Smooth muscle cell (in vitro differentiated cells): ENCODE measurements around the gene OR2L13. TPM values are rescaled to one million over a fixed set of nuclear protein-coding genes. Genes with fewer than 3 reads are reported as not detected.
"Not testable (repeated sequence)": the region's sequence is repeated elsewhere in the genome, so short reads cannot be mapped to it uniquely, and the experiment has no call there.

ENCODE experiments used
- DNase-seq: peaks from one replicate; lab custom pipeline; 2025; ENCODE audit not compliant: unreplicated experiment; lab: John Stamatoyannopoulos, UW
- H2AFZ ChIP-seq: fragments of 200-600 bp; sonication (generic); 2 replicates; pipeline ENCODE4 v1.6.0; 2016; ENCODE audit warnings: antibody characterized with exemption, low read depth, mild to moderate bottlenecking
- H3F3A ChIP-seq: fragments of 200-600 bp; sonication (generic); 2 replicates; pipeline ENCODE4 v1.6.0; 2017; ENCODE audit warnings: antibody characterized with exemption, low read depth
- H3K27ac ChIP-seq: fragments of 200-600 bp; sonication (generic); 2 replicates; pipeline ENCODE4 v1.5.1; 2016; ENCODE audit warnings: low read depth, mild to moderate bottlenecking
- H3K27me3 ChIP-seq: fragments of 200-600 bp; sonication (generic); 2 replicates; pipeline ENCODE4 v1.6.1; 2016; ENCODE audit warnings: low read depth, mild to moderate bottlenecking
- H3K36me3 ChIP-seq: fragments of 200-600 bp; sonication (generic); 2 replicates; pipeline ENCODE4 v1.5.1; 2016; ENCODE audit warnings: low read depth
- H3K4me1 ChIP-seq: fragments of 200-600 bp; sonication (generic); 2 replicates; pipeline ENCODE4 v1.5.1; 2016; ENCODE audit warnings: low read depth
- H3K4me2 ChIP-seq: fragments of 200-600 bp; sonication (generic); 2 replicates; pipeline ENCODE4 v1.6.0; 2016; ENCODE audit warnings: mild to moderate bottlenecking
- H3K4me3 ChIP-seq: fragments of 200-600 bp; sonication (generic); 2 replicates; pipeline ENCODE4 v1.5.1; 2016; ENCODE audit warnings: mild to moderate bottlenecking
- H3K79me2 ChIP-seq: fragments of 200-600 bp; sonication (generic); 2 replicates; pipeline ENCODE4 v1.6.0; 2016; ENCODE audit warnings: low read depth, mild to moderate bottlenecking
- H3K9ac ChIP-seq: fragments of 200-600 bp; sonication (generic); 2 replicates; pipeline ENCODE4 v1.6.0; 2016; ENCODE audit warnings: low read depth
- H3K9me3 ChIP-seq: fragments of 200-600 bp; sonication (generic); replicated peaks from 2 replicates; pipeline ENCODE4 v1.5.1; 2016; ENCODE audit warnings: low read depth
- H4K20me1 ChIP-seq: fragments of 200-600 bp; sonication (generic); 2 replicates; pipeline ENCODE4 v1.6.0; 2016; ENCODE audit warnings: low read depth
- WGBS: methylation state at CpG from one replicate; pipeline ENCODE4 v1.1.7; 2016; ENCODE audit warnings: low lambda C conversion rate; 5-methylcytosine and 5-hydroxymethylcytosine counted together
- polyA plus RNA-seq: library from polyadenylated mRNA; unstranded; fragments of >200 nt; fragmentation: Nextera tagmentation; extraction: Ambion mirVana; gene quantifications from 2 replicates; pipeline ENCODE4 v1.2.1, GENCODE V29; 2016
- total RNA-seq: library from RNA; depleted of rRNA; stranded (reverse); fragments of >200 nt; gene quantifications from 2 replicates; pipeline ENCODE4 v1.2.3, GENCODE V29; 2014
- TF ChIP-seq, protein P1 (sequence below): fragments of 200-600 bp; sonication (generic); IDR thresholded peaks from 2 replicates; pipeline ENCODE4 v1.5.1; 2017; ENCODE audit warnings: borderline replicate concordance, mild to moderate bottlenecking, antibody characterized with exemption; ENCODE audit not compliant: insufficient read depth, poor library complexity, severe bottlenecking

Gene OR2L13
- total and polyA plus RNA-seq, 2 experiments from 2014 or later, result not detected

DNA sequence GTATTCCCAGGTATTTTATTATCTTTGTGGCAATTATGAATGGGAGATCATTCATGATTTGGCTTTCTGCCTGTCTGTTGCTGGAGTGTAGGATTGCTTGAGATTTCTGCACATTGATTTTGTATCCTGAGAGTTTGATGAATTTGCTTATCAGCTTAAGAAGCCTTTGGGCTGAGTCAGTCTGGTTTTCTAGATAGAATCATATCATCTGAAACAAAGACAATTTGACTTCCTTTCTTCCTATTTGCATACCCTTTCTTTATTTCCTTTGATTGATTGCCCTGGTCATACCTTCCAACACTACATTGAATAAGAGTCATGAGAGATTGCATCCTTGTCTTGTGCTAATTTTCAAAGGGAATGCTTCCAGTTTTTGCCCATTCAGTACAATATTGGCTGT lies 40.3 kb upstream of the OR2L13 start:
- no peaks in the 10 kb centered on the region for H3K27me3 ChIP-seq
- H3K79me2 ChIP-seq, result no peaks in the 10 kb centered on the region
- no peaks in the 10 kb centered on the region for H4K20me1 ChIP-seq
- TF ChIP-seq, protein P1, sequence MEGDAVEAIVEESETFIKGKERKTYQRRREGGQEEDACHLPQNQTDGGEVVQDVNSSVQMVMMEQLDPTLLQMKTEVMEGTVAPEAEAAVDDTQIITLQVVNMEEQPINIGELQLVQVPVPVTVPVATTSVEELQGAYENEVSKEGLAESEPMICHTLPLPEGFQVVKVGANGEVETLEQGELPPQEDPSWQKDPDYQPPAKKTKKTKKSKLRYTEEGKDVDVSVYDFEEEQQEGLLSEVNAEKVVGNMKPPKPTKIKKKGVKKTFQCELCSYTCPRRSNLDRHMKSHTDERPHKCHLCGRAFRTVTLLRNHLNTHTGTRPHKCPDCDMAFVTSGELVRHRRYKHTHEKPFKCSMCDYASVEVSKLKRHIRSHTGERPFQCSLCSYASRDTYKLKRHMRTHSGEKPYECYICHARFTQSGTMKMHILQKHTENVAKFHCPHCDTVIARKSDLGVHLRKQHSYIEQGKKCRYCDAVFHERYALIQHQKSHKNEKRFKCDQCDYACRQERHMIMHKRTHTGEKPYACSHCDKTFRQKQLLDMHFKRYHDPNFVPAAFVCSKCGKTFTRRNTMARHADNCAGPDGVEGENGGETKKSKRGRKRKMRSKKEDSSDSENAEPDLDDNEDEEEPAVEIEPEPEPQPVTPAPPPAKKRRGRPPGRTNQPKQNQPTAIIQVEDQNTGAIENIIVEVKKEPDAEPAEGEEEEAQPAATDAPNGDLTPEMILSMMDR, result no peak
- H3K9me3 ChIP-seq, result peaks cover 22% of the 10 kb centered on the region
- H3F3A ChIP-seq, result no peaks in the 10 kb centered on the region
- H2AFZ ChIP-seq, result no peak overlapping the region
- H3K4me1 ChIP-seq, result no peaks in the 10 kb centered on the region
- no peak overlapping the region for H3K4me3 ChIP-seq
- H3K36me3 ChIP-seq, result no peaks in the 10 kb centered on the region
- H3K4me2 ChIP-seq, result no peak overlapping the region
- DNase-seq, result no peak
- no peak overlapping the region for H3K9ac ChIP-seq
- H3K27ac ChIP-seq, result no peak overlapping the region

DNA sequence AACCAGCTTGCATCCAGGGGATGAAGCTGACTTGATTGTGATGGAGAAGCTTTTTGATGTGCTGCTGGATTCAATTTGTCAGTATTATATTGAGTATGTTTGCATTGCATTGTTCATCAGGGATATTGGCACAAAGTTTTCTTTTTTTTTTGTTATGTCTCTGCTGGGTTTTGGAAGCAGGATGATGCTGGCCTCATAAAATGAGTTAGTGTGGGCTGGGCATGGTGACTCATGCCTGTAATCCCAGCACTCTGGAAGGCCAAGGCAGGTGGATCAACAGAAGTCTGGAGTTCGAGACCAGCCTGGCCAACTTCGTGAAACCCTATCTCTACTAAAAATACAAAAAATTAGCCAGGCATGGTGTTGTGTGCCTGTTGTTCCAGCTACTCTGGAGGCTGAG lies 39.7 kb upstream of the OR2L13 start:
- H3K79me2 ChIP-seq, result no peaks in the 10 kb centered on the region
- H2AFZ ChIP-seq, result no peak overlapping the region
- no peaks in the 10 kb centered on the region for H3F3A ChIP-seq
- WGBS, result 65% methylated on average over 2 of the region's 2 CpGs
- no peaks in the 10 kb centered on the region for H3K36me3 ChIP-seq
- no peak overlapping the region for H3K4me3 ChIP-seq
- no peaks in the 10 kb centered on the region for H3K4me1 ChIP-seq
- H3K27ac ChIP-seq, result no peak overlapping the region
- H3K27me3 ChIP-seq, result no peaks in the 10 kb centered on the region
- DNase-seq, result no peak
- no peaks in the 10 kb centered on the region for H4K20me1 ChIP-seq
- no peak overlapping the region for H3K4me2 ChIP-seq
- peaks cover 22% of the 10 kb centered on the region for H3K9me3 ChIP-seq
- no peak overlapping the region for H3K9ac ChIP-seq
- TF ChIP-seq, protein P1, result no peak

DNA sequence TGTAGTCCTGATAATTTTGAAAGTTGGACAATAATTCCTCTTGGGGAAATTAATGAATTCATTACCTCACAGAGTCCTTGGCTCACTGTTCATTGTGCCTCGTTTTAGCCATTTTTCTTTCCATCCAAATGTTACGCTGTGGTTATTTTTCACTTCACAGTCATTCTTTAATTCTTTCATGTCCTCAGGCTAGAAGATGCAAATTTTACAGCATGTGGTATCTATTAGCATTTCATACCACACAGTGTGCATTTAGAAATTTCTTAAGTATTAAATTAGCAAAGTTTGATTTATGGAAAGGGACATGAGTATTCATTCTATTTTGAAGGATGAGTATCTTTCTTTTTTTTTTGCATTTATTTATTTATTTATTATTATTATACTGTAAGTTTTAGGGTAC lies 29.9 kb upstream of the OR2L13 start:
- Histone ChIP-seq H3K4me2 (no peak overlapping the region), H3K9me3 (no peaks in the 10 kb centered on the region), H3K27ac (no peak overlapping the region), H2AFZ (no peak overlapping the region), H4K20me1 (no peaks in the 10 kb centered on the region), H3K36me3 (no peaks in the 10 kb centered on the region), H3K4me1 (no peaks in the 10 kb centered on the region), H3K4me3 (no peak overlapping the region), H3K9ac (no peak overlapping the region), H3K27me3 (no peaks in the 10 kb centered on the region), H3F3A (no peaks in the 10 kb centered on the region), H3K79me2 (no peaks in the 10 kb centered on the region)
- DNase-seq, result no peak
- TF ChIP-seq, protein P1, result no peak
- WGBS, result 60% methylated on average over 2 of the region's 2 CpGs

DNA sequence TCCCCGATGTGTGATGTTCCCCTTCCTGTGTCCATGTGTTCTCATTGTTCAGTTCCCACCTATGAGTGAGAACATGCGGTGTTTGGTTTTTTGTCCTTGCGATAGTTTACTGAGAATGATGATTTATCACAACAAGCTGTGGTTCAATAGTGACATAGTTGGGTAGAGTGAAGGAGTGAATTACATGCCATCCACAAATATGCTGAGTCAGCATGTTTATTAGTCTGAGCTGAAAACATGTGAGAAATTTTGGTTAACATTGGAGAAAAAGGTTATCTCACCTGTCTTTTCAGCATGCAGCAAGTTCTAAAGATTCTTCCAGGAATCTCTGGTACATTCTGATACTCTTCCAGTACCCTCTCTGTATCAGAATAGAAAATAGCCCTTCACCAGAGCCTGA lies 29.4 kb upstream of the OR2L13 start:
- Histone ChIP-seq H3K9me3 (no peaks in the 10 kb centered on the region), H3K9ac (no peak overlapping the region), H4K20me1 (no peaks in the 10 kb centered on the region), H3K36me3 (no peaks in the 10 kb centered on the region), H3K4me1 (no peaks in the 10 kb centered on the region), H3F3A (no peaks in the 10 kb centered on the region), H3K4me2 (no peak overlapping the region), H3K27me3 (no peaks in the 10 kb centered on the region), H3K4me3 (no peak overlapping the region), H2AFZ (no peak overlapping the region), H3K79me2 (no peaks in the 10 kb centered on the region), H3K27ac (no peak overlapping the region)
- TF ChIP-seq, protein P1, result no peak
- no peak for DNase-seq
- 100% methylated on average over 2 of the region's 3 CpGs for WGBS

DNA sequence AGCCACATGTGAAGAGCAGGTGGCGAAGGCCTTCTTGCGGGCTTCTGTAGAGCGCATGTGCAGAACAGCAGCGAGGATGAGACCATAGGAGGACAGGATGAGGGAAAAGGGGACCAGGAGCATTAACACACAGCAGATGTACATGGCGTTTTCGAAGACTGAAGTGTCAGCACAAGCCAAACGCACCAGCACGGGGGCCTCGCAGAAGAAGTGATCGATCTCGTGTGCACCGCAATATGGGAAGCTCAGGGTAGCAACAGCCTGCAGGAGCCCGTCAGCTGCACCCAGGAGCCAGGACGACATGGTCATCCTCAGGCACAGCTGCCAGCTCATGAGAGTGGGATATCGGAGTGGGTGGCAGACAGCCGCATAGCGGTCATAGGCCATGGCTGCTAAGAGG lies 11.1 kb upstream of the OR2L13 start:
- 84% methylated on average over 15 of the region's 17 CpGs for WGBS
- not testable (repeated sequence) for H3K4me2 ChIP-seq, H3K4me3 ChIP-seq

More for the DNA sequence above, 11.1 kb upstream of the OR2L13 start:
- H3F3A ChIP-seq, H3K27ac ChIP-seq, DNase-seq, H3K9ac ChIP-seq, H3K27me3 ChIP-seq, H2AFZ ChIP-seq, H3K4me1 ChIP-seq, H4K20me1 ChIP-seq, H3K36me3 ChIP-seq, H3K79me2 ChIP-seq: not testable (repeated sequence)
- peaks cover 11% of the 10 kb centered on the region for H3K9me3 ChIP-seq
